Skeletal muscle cell (primary cell): ENCODE results near the gene CTNNBIP1.

Experiments used
- DNase-seq: peaks from one replicate; pipeline ENCODE4 v3.0.0-alpha.2; 2010; ENCODE audit warnings: low read depth
- H3K4me3 ChIP-seq: 2 replicates; pipeline ENCODE4 v1.5.1; 2011; ENCODE audit warnings: low read depth, mild to moderate bottlenecking, control low read depth, low read length, moderate library complexity

The CTNNBIP1 gene

GRCh38 chr1:9842781-9843575, 67.1 kb downstream of the CTNNBIP1 start:
- no peak overlapping the region for H3K4me3 ChIP-seq
- no peak for DNase-seq

- DNase-seq: no peak
- H3K4me3 ChIP-seq: no peak overlapping the region
Observed at GRCh38 chr1:9842073-9842711, 67.9 kb downstream of the CTNNBIP1 start.

- no peak for DNase-seq
- no peak overlapping the region for H3K4me3 ChIP-seq
Observed at GRCh38 chr1:9841460-9841859, 68.6 kb downstream of the CTNNBIP1 start.

GRCh38 chr1:9840176-9840575, 69.9 kb downstream of the CTNNBIP1 start:
- H3K4me3 ChIP-seq: no peak overlapping the region
- DNase-seq: no peak

GRCh38 chr1:9838946-9839345, 71.1 kb downstream of the CTNNBIP1 start:
- H3K4me3 ChIP-seq: no peak overlapping the region
- no peak for DNase-seq

- DNase-seq: no peak
Observed at GRCh38 chr1:9836632-9836960, 73.5 kb downstream of the CTNNBIP1 start.

GRCh38 chr1:9835758-9836631, 74.1 kb downstream of the CTNNBIP1 start:
- no peak overlapping the region for H3K4me3 ChIP-seq
- no peak for DNase-seq

More at GRCh38 chr1:9836632-9836960, 73.5 kb downstream of the CTNNBIP1 start:
- H3K4me3 ChIP-seq: no peak overlapping the region

- DNase-seq: no peak
- no peak overlapping the region for H3K4me3 ChIP-seq
Observed at GRCh38 chr1:9835404-9835757, 74.7 kb downstream of the CTNNBIP1 start.

GRCh38 chr1:9833632-9834031, 76.4 kb downstream of the CTNNBIP1 start:
- DNase-seq: no peak
- H3K4me3 ChIP-seq: no peak overlapping the region

- no peak overlapping the region for H3K4me3 ChIP-seq
- peak; percentile 49 for DNase-seq
Observed at GRCh38 chr1:9827558-9828185, 82.4 kb downstream of the CTNNBIP1 start.

GRCh38 chr1:9826616-9827015, 83.5 kb downstream of the CTNNBIP1 start:
- DNase-seq: no peak
- no peak overlapping the region for H3K4me3 ChIP-seq

GRCh38 chr1:9826087-9826486, 84.0 kb downstream of the CTNNBIP1 start:
- H3K4me3 ChIP-seq: no peak overlapping the region
- no peak for DNase-seq

GRCh38 chr1:9825093-9826074, 84.7 kb downstream of the CTNNBIP1 start:
- no peak overlapping the region for H3K4me3 ChIP-seq
- no peak for DNase-seq

- DNase-seq: no peak
- peak overlapping the region; percentile 58 for H3K4me3 ChIP-seq
Observed at GRCh38 chr1:9824702-9825089, 85.4 kb downstream of the CTNNBIP1 start.

- peak; percentile 54 for DNase-seq
Observed at GRCh38 chr1:9823943-9824701, 85.9 kb downstream of the CTNNBIP1 start, which contains the start of gene CLSTN1. Gene CLSTN1 (minus strand): TSS chr1:9823965. CDS start chr1:9823733, 232 bp downstream.

GRCh38 chr1:9823693-9823942, 86.5 kb downstream of the CTNNBIP1 start:
- peak overlapping the region; percentile 97 for H3K4me3 ChIP-seq
- DNase-seq: no peak

More at GRCh38 chr1:9823943-9824701, 85.9 kb downstream of the CTNNBIP1 start, which contains the start of gene CLSTN1:
- H3K4me3 ChIP-seq: peak within 1 kb of the TSS; percentile 97

GRCh38 chr1:9822897-9823692, 87.0 kb downstream of the CTNNBIP1 start:
- DNase-seq: no peak
- peak overlapping the region; percentile 97 for H3K4me3 ChIP-seq
